Measurements from ENCODE around the gene MACROD1.

DNA sequence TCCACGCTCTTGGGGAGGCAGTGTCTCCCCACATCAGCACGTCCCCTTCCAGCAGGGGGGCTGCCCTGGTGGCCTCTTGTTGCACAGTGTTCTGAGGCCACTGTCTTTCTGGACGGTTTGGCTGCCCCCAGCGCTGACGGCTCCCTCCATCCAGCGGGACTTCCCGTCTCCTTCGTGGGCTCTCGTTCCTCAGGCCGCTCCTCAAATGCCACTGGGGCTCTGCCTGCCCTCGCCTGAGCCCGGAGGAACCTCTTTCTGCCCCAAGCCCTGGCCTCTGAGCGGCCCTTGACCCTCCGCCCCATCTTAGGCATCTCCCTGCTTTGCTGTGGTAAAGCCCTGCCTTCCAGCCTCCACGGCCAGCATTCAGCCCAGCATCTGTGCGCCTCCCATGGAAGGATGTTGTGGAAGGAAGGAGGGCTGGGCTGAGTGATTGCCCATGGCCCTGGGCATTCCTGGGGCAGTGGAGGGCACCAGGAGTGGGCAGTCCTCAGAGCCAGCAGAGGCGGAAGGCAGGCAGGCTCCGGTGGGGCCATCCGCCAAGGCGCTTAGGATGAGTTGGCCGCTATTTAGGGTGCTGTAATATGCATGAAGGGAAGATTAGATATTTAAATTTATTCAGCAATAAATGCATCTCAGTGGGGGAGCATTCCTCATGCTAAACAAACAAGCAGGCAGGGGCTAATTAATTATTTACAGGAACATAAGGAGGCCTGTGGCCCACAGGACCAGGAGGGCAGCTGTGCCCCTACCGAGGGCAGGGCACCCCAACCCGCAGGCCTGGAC, 161.9 kb downstream of the MACROD1 start:
- TF ChIP-seq, protein P1, sequence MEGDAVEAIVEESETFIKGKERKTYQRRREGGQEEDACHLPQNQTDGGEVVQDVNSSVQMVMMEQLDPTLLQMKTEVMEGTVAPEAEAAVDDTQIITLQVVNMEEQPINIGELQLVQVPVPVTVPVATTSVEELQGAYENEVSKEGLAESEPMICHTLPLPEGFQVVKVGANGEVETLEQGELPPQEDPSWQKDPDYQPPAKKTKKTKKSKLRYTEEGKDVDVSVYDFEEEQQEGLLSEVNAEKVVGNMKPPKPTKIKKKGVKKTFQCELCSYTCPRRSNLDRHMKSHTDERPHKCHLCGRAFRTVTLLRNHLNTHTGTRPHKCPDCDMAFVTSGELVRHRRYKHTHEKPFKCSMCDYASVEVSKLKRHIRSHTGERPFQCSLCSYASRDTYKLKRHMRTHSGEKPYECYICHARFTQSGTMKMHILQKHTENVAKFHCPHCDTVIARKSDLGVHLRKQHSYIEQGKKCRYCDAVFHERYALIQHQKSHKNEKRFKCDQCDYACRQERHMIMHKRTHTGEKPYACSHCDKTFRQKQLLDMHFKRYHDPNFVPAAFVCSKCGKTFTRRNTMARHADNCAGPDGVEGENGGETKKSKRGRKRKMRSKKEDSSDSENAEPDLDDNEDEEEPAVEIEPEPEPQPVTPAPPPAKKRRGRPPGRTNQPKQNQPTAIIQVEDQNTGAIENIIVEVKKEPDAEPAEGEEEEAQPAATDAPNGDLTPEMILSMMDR (IDR thresholded peaks at IDR 0.05): no peak
- TF ChIP-seq POLR2A (IDR thresholded peaks at IDR 0.05): no peak

Data from prostate gland (tissue), 2 donors.